Measurements from ENCODE around the gene SFN.
"Not testable (repeated sequence)": the region's sequence is repeated elsewhere in the genome, so short reads cannot be mapped to it uniquely, and the experiment has no call there.

Gene SFN

DNA sequence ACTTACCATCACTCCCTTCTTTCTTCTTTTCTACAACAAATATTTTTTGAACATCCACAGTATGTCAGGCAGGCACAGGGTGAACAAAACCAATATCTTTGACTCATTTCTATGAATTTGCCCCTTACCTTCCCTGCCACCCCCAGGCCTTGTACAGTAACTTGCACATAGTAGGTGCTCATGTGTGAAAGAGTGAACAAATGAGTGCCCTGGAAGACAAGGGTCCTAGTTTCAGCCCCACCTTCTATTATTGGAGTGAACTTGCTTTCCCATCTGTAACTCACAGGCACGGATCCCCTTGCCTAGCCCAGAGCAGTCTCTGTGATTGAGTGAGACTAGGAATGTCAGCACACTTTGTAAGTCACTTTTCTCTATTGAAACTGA is 23.6 kb upstream of the SFN start:
- no peak for DNase-seq (ENCODE audit: low spot score)

DNA sequence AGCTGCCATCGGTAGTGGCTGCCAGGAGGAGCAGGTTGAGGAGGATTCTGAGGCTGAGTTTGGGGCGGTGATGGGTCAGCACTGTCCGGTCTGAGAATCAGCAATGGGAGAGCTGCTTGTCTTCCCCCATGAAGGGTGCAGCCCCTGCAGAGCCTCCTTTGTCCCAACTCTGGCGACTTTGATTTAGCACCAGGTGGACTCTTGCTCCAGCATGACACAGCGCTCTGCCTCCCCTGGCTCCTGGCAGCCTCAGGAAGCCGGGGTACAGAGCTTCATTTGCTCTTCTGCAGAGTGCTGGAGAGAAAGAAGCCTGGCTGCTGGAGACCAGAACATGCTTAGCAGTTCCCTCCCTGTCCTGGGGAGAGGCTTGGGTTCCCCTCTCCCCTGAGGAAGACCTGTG is 23.2 kb upstream of the SFN start:
- no peak for DNase-seq (ENCODE audit: low spot score)

DNA sequence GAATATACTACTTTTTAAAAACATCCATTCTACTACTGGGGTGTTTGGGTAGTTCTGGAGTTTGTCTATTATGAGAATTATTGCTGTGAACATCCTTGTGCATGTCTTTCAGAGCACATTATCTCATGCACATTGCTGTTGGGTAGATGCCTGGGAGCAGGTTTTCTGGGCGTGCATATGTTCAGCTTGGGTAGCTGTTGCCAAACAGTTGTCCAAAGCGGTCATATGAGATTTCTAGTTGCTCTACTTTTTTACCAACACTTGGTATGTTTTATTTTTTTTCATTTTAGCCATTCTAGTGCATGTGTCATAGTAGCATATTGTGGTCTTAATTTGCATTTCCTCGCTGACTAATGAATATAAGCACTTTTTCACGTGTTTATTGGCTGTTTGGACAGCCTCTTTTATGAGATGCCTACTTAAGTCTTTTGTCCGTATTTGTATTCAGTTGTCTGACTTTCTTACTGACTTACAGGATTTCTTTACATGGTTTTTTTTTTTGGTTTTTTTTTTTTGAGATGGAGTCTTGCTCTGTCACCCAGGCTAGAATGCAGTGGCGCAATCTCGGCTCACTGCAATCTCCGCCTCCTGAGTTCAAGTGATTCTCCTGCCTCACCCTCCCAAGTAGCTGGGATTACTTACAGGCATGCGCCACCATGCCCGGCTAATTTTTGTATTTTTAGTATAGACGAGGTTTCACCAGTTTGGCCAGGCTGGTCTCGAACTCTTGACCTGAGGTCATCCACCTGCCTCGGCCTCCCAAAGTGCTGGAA is 18.3 kb upstream of the SFN start:
- DNase-seq (ENCODE audit: low spot score): no peak

DNA sequence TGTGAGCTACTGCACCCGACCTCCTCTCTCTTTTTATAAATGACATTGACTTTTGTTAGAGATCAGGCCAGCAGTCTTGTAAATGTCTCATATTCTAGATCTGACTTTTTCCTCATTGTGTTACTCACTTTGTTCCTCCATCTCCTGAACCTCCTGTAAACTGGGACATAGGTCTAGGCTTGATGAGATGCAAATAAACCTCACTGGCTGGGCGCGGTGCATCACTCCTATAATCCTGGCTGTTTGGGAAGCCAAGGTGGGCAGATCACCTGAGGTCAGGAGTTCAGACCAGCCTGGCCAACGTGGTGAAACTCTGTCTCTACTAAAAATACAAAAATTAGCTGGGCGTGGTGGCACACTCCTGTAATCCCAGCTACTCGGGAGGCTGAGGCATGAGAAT is 15.1 kb upstream of the SFN start:
- not testable (repeated sequence) for DNase-seq (ENCODE audit: low spot score)

DNA sequence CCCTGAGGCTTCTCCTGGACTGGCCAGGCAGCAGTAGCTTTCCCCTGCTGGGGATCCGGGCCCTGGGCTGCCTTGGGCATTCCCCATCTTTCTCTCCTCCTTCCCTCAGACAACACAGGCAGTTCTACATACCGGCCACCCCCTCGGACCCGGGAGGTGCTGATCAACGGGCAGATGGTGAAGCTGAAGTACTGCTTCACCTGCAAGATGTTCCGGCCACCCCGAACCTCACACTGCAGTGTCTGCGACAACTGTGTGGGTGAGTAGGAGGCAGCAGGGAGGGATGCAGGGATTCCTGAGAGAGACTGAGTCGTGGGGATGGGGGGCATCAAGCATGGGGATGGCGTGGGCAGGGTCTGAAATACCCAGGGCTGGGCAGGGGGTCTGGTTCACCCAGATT is 14.4 kb upstream of the SFN start:
- no peak for DNase-seq (ENCODE audit: low spot score)

DNA sequence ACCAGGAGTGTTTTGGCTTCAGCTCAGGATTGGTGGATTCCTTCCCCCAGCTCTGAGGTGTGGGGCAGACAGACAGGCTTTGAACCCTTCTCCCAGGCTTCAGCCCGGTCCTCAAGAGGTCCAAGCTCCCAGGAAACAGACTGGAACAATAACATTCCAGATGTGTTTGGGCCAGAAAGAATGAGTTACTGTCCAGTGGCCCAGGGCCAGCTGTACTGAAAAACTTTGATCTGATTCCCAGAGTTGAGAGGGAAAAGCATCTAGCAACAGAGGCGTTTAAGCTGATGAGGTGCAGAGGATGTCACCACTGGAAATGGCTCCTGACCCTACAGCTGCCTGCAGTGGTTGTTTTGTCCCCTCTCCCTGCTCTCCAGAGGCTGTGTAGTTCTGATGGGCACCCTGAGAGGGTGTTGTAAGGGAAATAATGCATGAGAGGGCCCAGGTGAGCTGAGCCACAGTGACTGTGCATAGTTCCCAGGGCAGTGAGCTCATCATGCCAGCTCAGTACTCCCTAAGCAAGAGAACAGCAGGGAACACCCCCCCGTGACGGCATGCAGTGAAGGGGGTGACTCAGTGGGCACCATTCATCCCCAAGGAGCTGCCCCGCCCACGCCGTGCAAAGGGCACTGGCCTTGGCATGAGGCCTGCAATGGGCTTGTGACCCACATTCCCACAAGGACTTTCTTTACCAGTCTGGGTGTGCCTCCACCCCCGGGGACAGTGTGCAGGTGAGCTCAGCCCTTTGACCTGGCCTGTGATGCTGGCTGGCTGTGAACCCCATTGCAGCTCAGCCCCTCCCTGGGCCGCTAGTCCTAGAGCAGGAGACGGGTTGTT is 13.8 kb upstream of the SFN start:
- no peak for DNase-seq (ENCODE audit: low spot score)

DNA sequence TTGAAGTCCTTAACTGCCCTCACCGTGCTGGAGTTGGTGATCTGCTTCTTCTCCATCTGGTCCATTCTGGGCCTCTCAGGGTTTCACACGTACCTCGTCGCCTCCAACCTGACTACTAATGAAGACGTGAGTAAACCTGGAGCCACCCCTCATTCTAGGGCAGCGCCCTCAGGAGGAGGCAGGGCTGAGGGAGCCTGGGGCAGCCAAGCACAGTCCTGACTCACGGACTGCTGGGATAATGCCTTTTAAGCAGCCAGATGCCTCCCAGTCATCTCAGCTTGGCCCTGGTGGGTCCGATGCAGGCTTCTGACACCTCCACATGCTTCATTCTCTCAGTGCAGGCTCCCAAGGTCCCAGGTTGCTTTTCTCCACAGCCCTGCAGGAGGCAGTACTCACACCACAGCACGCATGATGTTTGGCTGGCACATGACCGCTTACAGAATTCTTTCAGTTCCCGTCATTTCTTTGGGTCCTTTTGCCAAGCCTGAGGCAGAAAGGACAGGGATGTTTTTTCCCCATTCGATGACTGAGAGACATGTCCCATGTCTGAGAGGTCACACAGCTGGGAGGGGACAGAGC is 11.8 kb upstream of the SFN start:
- DNase-seq (ENCODE audit: low spot score): no peak

DNA sequence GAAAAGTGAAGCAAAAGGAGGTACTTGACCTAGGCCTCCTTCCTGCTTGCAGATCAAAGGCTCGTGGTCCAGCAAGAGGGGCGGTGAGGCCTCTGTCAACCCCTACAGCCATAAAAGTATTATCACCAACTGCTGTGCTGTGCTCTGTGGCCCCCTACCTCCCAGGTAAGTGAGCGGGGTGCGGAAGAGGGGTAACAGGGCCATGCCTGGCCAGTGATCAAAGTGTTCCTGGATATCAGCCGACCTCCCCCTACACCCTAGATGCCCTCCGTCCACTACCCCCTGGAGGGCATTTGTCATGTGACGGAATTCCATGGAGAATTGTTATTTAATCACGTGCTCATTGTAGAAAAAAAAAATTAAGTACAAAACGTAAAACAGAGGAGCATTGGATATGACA is 10.2 kb upstream of the SFN start:
- no peak for DNase-seq (ENCODE audit: low spot score)

DNA sequence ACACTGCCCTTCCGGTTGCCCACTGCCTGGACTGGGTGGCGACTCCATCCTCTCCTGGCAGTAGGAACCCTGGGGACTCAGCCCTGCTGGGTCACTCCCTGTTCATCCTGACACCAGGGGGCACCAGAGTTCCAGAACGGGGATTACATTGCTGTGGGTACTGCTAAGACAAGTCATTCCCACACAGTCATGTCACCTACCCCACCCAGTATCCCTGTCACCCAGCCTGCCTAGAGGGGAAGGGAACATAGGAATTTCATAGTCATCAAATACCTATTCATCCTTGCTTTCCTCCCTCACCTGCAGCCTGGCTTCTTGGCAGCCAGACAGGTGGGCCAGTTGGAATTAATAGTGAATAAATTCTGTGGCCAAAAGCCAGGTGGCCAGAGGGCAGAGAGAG is 9.8 kb upstream of the SFN start:
- DNase-seq (ENCODE audit: low spot score): peak; percentile 91

DNA sequence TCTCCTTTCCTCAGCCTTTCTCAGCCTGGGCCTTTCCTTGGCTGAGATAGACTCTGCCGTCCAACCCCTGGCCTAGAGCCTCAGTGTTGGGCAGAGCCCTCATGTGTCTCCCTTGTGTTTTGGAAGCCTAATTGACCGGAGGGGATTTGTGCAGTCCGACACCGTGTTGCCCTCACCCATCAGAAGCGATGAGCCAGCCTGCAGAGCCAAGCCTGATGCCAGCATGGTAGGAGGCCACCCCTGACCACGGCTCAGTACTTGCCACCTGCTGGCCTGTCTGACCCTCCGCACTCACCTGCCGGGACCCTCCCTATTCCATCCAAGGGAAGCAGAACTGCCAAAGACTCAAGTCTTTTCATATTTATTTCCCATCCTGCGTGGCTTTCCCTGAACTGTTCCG is 9.3 kb upstream of the SFN start:
- DNase-seq (ENCODE audit: low spot score): no peak

DNA sequence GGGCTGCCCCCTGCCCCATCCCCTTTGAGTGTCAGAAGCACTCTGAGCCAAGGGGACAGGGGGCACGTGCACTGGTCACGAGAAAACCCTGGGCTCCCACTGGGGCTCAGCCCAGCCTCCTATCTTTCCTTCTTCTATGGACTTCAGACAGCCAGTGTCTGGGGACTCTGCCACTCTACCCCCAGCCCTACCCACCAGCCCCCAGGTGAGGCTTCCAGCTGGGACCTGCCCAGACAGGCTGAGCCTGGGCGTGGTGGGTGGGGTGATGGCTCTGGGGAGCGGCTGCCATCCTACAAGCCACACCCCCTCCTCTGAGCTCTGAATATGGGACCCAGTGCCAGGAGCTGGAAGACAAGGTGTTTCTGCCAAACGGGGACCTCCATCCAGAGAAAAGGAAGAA is 8.0 kb upstream of the SFN start:
- peak; percentile 68 for DNase-seq (ENCODE audit: low spot score)

DNA sequence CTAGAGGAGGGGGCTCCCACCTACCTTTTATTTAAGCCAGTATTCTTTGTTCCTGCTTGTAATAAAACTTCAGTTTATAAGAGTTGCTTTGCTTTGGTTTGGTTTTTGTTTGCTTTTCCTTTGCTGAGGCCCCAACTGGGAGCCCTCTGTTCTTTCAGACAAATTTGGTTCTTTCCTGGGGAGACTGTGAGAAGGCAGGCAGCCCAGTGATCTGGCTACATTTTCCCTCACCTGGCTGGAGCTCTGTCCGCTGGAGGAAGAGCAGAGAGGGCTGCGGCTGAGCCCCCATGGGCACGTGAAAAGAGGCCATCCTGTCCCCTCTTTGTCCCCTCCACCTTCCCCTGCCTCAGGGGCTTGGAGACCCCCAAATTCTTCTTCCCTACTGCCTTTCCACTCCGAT is 7.3 kb upstream of the SFN start:
- DNase-seq (ENCODE audit: low spot score): no peak

DNA sequence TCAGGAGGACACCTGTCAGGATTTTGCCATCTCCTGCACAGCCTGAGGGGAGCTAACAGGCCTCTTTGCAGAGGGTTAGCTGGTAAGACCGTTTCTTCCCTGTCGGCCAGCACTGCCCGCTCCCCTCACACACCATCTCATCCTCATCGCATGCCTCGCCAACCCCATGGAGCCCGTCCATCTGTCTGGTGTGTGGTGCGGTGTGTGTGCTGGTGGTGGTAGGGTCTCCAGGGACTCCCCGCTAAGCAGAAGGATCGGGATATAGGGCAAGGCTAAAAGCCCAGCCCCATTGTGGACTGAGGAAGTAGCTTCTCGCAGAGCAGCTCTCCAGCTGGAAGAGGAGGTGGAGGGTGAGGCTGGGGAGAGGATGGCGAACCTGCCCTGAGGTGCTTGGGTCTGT is 6.8 kb upstream of the SFN start:
- no peak for DNase-seq (ENCODE audit: low spot score)

DNA sequence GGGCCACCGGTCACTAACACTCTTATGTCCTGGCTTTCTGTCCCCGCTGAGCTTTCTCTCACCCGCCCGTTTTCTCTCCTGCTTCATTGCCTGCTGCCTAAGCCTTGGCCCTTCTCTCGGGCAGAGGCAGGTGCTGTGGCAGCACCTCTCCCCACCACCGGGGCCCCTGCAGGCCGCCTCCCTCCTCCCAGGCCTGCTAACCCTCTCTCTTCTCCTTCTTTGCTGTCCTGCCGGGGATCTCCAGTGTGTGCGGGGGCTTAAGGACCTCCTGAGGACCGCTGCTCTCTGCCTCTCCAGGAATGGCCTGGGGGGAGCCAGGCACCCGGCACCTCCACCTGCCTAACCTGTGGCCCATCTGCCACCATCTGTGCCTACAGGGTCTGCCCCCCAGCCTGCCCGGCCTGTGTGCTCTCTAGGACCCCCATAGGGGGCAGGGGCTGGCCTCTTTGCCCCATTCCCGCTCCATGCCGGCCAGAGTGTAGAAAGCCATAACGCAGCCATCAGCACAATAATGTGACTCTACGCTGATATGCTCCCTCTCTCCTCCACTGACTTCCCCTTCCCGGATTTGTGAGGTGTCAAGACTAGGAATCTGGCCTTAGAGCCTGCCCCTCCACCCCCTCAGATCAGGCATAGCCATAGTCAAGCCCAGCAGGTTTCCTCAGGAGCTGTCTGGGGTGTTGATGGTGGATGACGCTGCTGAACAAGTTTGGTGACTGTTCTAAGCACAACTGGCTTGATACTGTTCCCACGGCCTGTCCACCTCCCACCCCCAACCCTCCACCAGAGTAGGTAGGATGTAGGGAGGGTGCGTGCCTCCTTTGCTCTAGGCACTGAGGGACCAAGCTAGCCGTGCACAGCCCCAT is 6.1 kb upstream of the SFN start:
- no peak for DNase-seq (ENCODE audit: low spot score)

DNA sequence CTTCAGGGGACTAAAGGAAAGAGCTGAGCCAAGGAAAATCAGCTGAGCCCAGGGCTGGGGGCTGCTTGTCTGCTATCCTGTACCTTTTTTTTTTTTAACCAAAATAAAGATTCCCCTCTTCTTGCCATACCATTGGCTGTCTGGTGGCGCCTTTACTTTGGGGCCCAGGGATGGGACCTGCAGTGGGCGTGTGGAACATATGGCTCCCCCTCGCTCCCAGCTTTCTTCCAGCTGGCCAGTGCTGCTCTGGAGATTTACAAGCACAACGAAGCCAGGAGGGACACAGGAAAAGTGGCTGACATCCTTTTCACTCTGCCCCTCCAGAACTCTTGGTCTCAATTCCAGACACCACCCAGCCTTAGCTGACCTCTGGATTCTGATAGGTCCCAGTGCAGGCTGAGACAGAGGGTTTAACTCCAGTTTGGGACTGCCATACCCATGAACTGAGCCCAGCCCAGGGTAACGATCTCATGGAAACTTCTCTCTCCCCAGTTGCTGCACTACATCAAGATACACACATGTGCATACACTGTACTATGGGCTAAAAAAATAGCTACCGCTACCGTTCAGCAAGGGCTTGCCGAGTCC is 5.4 kb upstream of the SFN start:
- no peak for DNase-seq (ENCODE audit: low spot score)

DNA sequence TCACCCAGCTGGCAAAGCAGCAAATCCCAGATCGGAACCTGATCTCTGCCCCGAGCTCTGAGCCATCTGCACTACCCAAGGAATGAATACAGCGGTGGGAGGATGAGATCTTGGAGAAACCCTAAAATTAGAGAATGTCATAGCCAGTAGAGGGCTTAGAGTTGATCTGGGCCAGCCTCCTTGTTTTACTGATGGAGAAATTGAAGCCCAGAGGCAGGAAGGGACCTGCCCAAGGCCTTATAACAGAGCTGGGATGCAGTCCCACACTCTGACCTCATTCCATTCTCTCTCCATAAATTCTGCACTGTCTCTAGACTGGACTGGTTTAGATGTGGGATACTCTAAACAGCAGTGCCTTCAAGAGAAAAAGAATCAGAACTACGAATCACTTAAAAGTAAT is 4.8 kb upstream of the SFN start:
- DNase-seq (ENCODE audit: low spot score): no peak

DNA sequence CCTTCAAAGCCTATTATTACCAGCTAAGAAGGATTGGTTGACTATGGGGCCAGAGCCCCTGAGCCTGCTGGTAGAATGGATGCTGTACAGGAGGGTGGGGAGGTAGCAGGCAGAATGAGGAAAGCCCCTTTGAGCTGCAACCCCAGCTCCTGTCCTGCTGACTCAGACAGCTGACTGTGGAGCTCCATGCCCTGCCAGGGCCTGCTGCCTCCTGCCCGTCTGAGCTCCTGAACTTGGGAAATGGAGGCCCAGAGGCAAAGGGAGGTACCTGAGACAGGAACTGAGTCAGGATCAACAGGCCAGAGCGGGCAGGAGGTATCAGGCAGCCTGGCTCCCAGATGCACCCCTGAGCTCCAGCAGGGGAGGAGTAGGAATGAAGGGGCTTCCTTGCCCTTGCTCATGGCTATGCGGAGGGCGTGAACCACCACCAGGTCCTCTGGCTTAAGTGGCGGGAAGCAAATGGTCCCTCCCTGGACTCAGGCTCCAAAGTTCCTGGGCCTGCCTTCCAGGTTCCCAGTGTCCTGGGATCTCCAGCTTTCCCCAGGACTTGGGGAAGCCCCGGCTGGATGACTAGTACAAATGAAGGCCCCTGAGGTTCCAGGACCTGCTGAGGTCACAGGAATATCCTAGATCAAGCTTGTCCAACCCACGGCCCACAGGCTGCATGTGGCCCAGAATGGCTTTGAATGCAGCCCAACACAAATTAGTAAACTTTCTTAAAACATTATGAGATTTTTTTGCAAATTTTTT is 3.9 kb upstream of the SFN start:
- no peak for DNase-seq (ENCODE audit: low spot score)

DNA sequence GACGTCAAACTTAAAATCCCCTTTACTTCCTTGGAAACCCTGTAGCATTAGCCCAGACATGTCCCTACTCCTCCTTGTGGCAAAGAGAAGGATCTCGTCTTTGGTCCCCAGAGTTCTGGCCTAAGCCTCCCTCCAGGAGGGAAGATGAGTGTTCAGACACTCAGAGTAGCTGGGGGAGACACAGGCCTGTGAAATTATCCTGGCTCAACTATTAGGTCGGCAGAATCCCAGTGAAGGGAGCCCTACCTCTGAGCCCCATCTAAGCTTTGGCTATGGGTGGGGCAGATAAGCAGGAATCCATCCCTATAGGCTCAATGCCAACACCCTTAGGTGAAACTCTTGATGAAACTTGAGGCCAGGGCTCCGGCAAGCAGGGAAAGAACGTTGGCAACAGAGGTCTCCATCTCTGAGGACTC is 1.7 kb upstream of the SFN start:
- no peak for DNase-seq (ENCODE audit: low spot score)

DNA sequence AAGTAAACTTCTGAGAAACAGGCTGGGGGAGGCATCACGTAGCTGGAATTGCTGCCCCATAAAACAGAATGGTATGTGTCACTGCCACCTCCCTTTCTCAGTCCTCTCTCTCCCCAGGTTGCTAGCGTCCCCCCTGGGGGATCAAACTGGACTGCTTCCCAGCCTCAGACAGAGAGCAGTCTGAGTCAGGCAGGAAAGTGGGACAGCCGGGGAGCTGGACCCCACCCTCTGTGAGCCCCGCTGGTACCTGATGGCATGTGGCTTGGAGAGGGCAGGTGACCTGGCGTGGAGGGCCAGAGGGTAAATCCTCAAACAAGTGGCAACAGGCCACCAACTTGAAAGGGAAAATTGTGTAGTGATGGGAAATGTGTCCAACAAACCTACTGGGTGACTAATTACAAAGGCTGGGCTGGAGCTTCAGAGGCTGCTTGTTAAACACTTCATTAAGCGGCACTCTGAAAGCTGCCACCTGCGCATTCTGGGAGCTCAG is 1.0 kb upstream of the SFN start:
- DNase-seq (ENCODE audit: low spot score): no peak

DNA sequence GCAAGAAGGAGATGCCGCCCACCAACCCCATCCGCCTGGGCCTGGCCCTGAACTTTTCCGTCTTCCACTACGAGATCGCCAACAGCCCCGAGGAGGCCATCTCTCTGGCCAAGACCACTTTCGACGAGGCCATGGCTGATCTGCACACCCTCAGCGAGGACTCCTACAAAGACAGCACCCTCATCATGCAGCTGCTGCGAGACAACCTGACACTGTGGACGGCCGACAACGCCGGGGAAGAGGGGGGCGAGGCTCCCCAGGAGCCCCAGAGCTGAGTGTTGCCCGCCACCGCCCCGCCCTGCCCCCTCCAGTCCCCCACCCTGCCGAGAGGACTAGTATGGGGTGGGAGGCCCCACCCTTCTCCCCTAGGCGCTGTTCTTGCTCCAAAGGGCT is 732 bp downstream of the SFN start:
- no peak for DNase-seq (ENCODE audit: low spot score)
